ENCODE measurements around the gene CBLB.

DNA sequence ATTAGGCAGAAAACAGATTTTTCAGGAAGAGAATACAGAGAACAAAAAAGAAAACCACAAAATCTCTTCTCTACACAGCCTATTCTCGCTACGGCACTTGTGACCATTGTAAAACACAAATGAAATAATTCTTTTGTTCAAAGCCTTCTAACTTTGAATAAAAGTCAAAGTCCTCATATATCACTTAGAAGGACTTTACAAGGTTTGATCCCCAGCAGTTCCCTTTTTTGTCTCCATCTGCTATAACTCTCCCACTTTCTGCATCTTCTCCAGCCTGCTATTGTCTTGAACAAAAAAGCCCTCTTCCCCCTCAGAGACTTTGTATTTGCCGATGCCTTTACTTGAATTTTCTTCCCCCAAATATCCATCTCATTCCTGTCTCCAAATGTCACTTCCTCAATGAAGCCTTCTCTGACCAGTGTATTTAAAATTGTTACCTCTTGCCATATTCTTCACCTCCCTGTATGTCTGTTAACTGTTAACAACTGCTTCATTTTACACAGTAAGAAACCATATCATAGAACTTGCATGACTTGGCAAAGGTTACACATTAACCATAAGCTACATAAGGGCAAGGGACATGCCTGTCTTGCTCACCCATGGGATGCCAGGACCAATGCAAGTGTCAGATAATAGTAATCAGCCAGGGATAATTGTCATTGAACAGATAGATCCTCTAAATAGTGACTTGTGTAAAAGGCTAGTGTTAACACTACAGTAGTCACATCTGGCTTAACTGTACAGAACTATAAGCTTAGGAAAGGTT, 122.4 kb downstream of the CBLB start:
- TF ChIP-seq, protein P1, sequence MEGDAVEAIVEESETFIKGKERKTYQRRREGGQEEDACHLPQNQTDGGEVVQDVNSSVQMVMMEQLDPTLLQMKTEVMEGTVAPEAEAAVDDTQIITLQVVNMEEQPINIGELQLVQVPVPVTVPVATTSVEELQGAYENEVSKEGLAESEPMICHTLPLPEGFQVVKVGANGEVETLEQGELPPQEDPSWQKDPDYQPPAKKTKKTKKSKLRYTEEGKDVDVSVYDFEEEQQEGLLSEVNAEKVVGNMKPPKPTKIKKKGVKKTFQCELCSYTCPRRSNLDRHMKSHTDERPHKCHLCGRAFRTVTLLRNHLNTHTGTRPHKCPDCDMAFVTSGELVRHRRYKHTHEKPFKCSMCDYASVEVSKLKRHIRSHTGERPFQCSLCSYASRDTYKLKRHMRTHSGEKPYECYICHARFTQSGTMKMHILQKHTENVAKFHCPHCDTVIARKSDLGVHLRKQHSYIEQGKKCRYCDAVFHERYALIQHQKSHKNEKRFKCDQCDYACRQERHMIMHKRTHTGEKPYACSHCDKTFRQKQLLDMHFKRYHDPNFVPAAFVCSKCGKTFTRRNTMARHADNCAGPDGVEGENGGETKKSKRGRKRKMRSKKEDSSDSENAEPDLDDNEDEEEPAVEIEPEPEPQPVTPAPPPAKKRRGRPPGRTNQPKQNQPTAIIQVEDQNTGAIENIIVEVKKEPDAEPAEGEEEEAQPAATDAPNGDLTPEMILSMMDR (IDR thresholded peaks at IDR 0.05; ENCODE audit: low read depth, low read length, missing input control) = no peak
- TF ChIP-seq HNF4G (IDR thresholded peaks at IDR 0.05) = no peak
- TF ChIP-seq, protein P2, sequence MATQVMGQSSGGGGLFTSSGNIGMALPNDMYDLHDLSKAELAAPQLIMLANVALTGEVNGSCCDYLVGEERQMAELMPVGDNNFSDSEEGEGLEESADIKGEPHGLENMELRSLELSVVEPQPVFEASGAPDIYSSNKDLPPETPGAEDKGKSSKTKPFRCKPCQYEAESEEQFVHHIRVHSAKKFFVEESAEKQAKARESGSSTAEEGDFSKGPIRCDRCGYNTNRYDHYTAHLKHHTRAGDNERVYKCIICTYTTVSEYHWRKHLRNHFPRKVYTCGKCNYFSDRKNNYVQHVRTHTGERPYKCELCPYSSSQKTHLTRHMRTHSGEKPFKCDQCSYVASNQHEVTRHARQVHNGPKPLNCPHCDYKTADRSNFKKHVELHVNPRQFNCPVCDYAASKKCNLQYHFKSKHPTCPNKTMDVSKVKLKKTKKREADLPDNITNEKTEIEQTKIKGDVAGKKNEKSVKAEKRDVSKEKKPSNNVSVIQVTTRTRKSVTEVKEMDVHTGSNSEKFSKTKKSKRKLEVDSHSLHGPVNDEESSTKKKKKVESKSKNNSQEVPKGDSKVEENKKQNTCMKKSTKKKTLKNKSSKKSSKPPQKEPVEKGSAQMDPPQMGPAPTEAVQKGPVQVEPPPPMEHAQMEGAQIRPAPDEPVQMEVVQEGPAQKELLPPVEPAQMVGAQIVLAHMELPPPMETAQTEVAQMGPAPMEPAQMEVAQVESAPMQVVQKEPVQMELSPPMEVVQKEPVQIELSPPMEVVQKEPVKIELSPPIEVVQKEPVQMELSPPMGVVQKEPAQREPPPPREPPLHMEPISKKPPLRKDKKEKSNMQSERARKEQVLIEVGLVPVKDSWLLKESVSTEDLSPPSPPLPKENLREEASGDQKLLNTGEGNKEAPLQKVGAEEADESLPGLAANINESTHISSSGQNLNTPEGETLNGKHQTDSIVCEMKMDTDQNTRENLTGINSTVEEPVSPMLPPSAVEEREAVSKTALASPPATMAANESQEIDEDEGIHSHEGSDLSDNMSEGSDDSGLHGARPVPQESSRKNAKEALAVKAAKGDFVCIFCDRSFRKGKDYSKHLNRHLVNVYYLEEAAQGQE (IDR thresholded peaks at IDR 0.05) = no peak
- TF ChIP-seq GABPA (IDR thresholded peaks at IDR 0.05 in 1 of 2, conservative IDR thresholded peaks at IDR 0.05 in 1 of 2) = no peak
- TF ChIP-seq, protein P3, sequence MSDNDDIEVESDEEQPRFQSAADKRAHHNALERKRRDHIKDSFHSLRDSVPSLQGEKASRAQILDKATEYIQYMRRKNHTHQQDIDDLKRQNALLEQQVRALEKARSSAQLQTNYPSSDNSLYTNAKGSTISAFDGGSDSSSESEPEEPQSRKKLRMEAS (IDR thresholded peaks at IDR 0.05) = no peak
- TF ChIP-seq FOXA1 (IDR thresholded peaks at IDR 0.05) = no peak
- no peak for TF ChIP-seq RAD21 (IDR thresholded peaks at IDR 0.05)
- no peak for TF ChIP-seq EGR1 (IDR thresholded peaks at IDR 0.05; ENCODE audit: low read depth in 2 of 2)
- no peak for TF ChIP-seq HNF4A (conservative IDR thresholded peaks at IDR 0.05)
- TF ChIP-seq YY1 (IDR thresholded peaks at IDR 0.05) = no peak
- TF ChIP-seq, protein P4, sequence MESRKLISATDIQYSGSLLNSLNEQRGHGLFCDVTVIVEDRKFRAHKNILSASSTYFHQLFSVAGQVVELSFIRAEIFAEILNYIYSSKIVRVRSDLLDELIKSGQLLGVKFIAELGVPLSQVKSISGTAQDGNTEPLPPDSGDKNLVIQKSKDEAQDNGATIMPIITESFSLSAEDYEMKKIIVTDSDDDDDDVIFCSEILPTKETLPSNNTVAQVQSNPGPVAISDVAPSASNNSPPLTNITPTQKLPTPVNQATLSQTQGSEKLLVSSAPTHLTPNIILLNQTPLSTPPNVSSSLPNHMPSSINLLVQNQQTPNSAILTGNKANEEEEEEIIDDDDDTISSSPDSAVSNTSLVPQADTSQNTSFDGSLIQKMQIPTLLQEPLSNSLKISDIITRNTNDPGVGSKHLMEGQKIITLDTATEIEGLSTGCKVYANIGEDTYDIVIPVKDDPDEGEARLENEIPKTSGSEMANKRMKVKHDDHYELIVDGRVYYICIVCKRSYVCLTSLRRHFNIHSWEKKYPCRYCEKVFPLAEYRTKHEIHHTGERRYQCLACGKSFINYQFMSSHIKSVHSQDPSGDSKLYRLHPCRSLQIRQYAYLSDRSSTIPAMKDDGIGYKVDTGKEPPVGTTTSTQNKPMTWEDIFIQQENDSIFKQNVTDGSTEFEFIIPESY (IDR thresholded peaks at IDR 0.05) = no peak
- TF ChIP-seq RXRA (IDR thresholded peaks at IDR 0.05) = no peak
- TF ChIP-seq, protein P5, sequence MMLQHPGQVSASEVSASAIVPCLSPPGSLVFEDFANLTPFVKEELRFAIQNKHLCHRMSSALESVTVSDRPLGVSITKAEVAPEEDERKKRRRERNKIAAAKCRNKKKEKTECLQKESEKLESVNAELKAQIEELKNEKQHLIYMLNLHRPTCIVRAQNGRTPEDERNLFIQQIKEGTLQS (IDR thresholded peaks at IDR 0.05) = no peak
